Measurements from ENCODE around the gene ZNF211. TPM values are rescaled to one million over a fixed set of nuclear protein-coding genes. Genes with fewer than 3 reads are reported as not detected.

ZNF211 gene
- total RNA-seq, 1 experiment from 2014 or later: 12.9 TPM

- H4K20me1 ChIP-seq (ENCODE audit: control insufficient read depth, insufficient read depth, insufficient read length): no peaks in the 10 kb centered on the region
- no peak overlapping the region for H2BK120ac ChIP-seq (ENCODE audit: low read depth, low read length, poor library complexity, severe bottlenecking)
- peaks cover 55% of the 10 kb centered on the region; the same call in 1 of the 2 replicates for H3K79me2 ChIP-seq (ENCODE audit: insufficient read depth, low read length)
- H2BK12ac ChIP-seq (ENCODE audit: insufficient read length, low read depth, low read length): no peak overlapping the region
- no peak overlapping the region for H3T11ph ChIP-seq (ENCODE audit: low read length)
- peaks cover 1% of the 10 kb centered on the region; the same call in 1 of the 2 replicates for H3K27me3 Mint-ChIP-seq (ENCODE audit: low read depth)
- H3K9me3 Mint-ChIP-seq: peaks cover 78 to 84% of the 10 kb centered on the region in 2 experiments
- H3K36me3 Mint-ChIP-seq (ENCODE audit: insufficient read depth in 1 of 3, low read depth in 3 of 3): peaks cover 91 to 94% (median 93%) of the 10 kb centered on the region in 3 experiments
- H4K91ac ChIP-seq (ENCODE audit: insufficient read length, low read depth, low read length): no peak overlapping the region
- H2BK20ac ChIP-seq (ENCODE audit: low read depth, low read length, poor library complexity, severe bottlenecking): no peak overlapping the region
- no peak overlapping the region; a peak in 1 of 5 replicates for H3K4me3 Mint-ChIP-seq
- no peaks in the 10 kb centered on the region for H3K4me1 ChIP-seq (ENCODE audit: insufficient read depth, low read length)
- no peak for TF ChIP-seq CTCF (conservative IDR thresholded peaks at IDR 0.05)
- no peak overlapping the region for H2BK5ac ChIP-seq (ENCODE audit: insufficient read length, low read length)
- peaks cover 26% of the 10 kb centered on the region for H3K79me1 ChIP-seq (ENCODE audit: insufficient read depth, low read depth, low read length, poor library complexity, severe bottlenecking)
- H2AK5ac ChIP-seq (ENCODE audit: insufficient read length, low read length): no peak overlapping the region
- no peak overlapping the region for H3K4ac ChIP-seq (ENCODE audit: low read depth, low read length)
- H3K27ac Mint-ChIP-seq: no peak overlapping the region
- H2AFZ ChIP-seq (ENCODE audit: low read length): no peak overlapping the region
- no peak overlapping the region for H3K27ac ChIP-seq (ENCODE audit: insufficient read length, low read depth, low read length)
- no peak overlapping the region for H3K4me2 ChIP-seq (ENCODE audit: insufficient read depth, insufficient read length, low read length)
- no CpG with 5 or more reads among the region's 3 CpGs for WGBS (ENCODE audit: extremely low coverage, insufficient read length, low lambda C conversion rate)
- no peak overlapping the region for H3K9ac ChIP-seq (ENCODE audit: extremely low read depth, insufficient read length, low read length)
- H3K56ac ChIP-seq (ENCODE audit: insufficient read length, low read depth, low read length): no peak overlapping the region
- no peaks in the 10 kb centered on the region for H3K27me3 ChIP-seq (ENCODE audit: insufficient read depth, low read length)
- H3K14ac ChIP-seq (ENCODE audit: insufficient read depth, low read length): no peak overlapping the region
- H3K23me2 ChIP-seq (ENCODE audit: insufficient read length, low read depth, low read length, poor library complexity, severe bottlenecking): peaks cover 7% of the 10 kb centered on the region
- peaks cover 14 to 16% of the 10 kb centered on the region in 2 experiments for H3K4me1 Mint-ChIP-seq
- H4K8ac ChIP-seq (replicated peaks; ENCODE audit: insufficient read length, low read depth, low read length): no peak overlapping the region
- no peak for DNase-seq
- no peak overlapping the region for H4K5ac ChIP-seq (ENCODE audit: insufficient read length, low read depth, low read length)
- H3K23ac ChIP-seq (ENCODE audit: insufficient read length, low read depth, low read length): no peak overlapping the region
- no peak overlapping the region for H3K18ac ChIP-seq (ENCODE audit: insufficient read length, low read depth, low read length)
- peaks cover 47% of the 10 kb centered on the region for H3K9me3 ChIP-seq (ENCODE audit: control insufficient read depth, low read depth, low read length)
- H2BK15ac ChIP-seq (ENCODE audit: low read depth, low read length): no peak overlapping the region
These were observed 53.8 kb downstream of the ZNF211 start for GRCh38 chr19:57686727-57687126.
